HCT116 (cell line): ENCODE data around the gene NEURL4.

Experiments used
- CBX3 ChIP-seq: IDR thresholded peaks from 2 replicates; pipeline ENCODE4 v1.6.1; 2012; ENCODE audit warnings: low read depth
- CEBPB ChIP-seq: IDR thresholded peaks from 2 replicates; pipeline ENCODE4 v1.6.1; 2012; ENCODE audit warnings: low read depth
- EZH2 ChIP-seq: fragments of 200-600 bp; sonication (generic); IDR thresholded peaks from 2 replicates; pipeline ENCODE4 v1.6.1; 2017; ENCODE audit warnings: antibody characterized with exemption, mixed run types
- EZH2phosphoT487 ChIP-seq: fragments of 200-600 bp; IDR thresholded peaks from 2 replicates; pipeline ENCODE4 v1.6.1; 2018; ENCODE audit warnings: antibody characterized with exemption, borderline replicate concordance
- FOSL1 ChIP-seq: IDR thresholded peaks from 2 replicates; pipeline ENCODE4 v1.6.1; 2012; ENCODE audit warnings: low read depth
- JUND ChIP-seq: IDR thresholded peaks from 2 replicates; pipeline ENCODE4 v1.6.1; 2012
- POLR2A ChIP-seq: IDR thresholded peaks from 2 replicates; pipeline ENCODE4 v1.7.0; 2011; ENCODE audit warnings: borderline replicate concordance; ENCODE audit not compliant: insufficient read depth, insufficient read length; ENCODE audit errors: extremely low read depth
- POLR2AphosphoS5 ChIP-seq: IDR thresholded peaks from 2 replicates; pipeline ENCODE4 v1.6.1; 2011; ENCODE audit warnings: mild to moderate bottlenecking, low read depth, low read length, moderate library complexity
- RAD21 ChIP-seq: IDR thresholded peaks from 2 replicates; pipeline ENCODE4 v1.6.1; 2012; ENCODE audit warnings: low read depth, mild to moderate bottlenecking
- TF ChIP-seq, protein P1 (sequence below), 3 experiments: fragments of 200-600 bp in 1 of 3; sonication (generic) in 1 of 3; IDR thresholded peaks in 2 of 3; conservative IDR thresholded peaks in 1 of 3; 2 replicates each; pipeline ENCODE4 v1.5.1; 2012 to 2017; ENCODE audit warnings: low read depth in 2 of 3, low read length in 2 of 3, antibody characterized with exemption in 1 of 3, borderline replicate concordance in 1 of 3, control low read depth in 1 of 3, mild to moderate bottlenecking in 1 of 3, mixed read lengths in 1 of 3, mixed run types in 1 of 3, moderate library complexity in 1 of 3; ENCODE audit not compliant: insufficient read depth in 1 of 3
- TF ChIP-seq, protein P2 (sequence below): IDR thresholded peaks from 2 replicates; pipeline ENCODE4 v1.6.1; 2011; ENCODE audit warnings: mild to moderate bottlenecking, low read length, moderate library complexity; ENCODE audit not compliant: insufficient replicate concordance; ENCODE audit errors: extremely low read depth
- TF ChIP-seq, protein P3 (sequence below): IDR thresholded peaks from 2 replicates; pipeline ENCODE4 v1.6.1; 2012; ENCODE audit warnings: low read depth

DNA sequence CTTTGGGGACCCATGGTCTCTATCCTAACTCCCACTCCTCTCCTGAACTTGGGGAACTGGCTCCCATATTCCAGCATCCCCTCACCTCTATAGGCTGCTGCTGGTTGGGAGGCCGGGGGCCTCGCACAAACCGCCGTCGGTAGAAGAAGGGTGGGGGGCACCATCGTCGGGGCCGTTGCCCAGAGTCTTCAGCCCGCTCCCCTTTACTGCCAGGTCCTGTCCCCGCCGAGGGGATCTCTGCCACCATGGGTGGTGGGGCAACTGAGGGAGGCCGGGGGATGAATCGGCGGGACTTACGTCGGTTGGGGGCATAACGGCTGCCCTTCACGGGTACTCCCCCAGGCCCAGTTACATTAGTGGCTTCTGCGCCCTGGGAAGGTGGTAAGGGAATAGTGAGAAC lies 39.0 kb downstream of the NEURL4 start:
- TF ChIP-seq, protein P1, sequence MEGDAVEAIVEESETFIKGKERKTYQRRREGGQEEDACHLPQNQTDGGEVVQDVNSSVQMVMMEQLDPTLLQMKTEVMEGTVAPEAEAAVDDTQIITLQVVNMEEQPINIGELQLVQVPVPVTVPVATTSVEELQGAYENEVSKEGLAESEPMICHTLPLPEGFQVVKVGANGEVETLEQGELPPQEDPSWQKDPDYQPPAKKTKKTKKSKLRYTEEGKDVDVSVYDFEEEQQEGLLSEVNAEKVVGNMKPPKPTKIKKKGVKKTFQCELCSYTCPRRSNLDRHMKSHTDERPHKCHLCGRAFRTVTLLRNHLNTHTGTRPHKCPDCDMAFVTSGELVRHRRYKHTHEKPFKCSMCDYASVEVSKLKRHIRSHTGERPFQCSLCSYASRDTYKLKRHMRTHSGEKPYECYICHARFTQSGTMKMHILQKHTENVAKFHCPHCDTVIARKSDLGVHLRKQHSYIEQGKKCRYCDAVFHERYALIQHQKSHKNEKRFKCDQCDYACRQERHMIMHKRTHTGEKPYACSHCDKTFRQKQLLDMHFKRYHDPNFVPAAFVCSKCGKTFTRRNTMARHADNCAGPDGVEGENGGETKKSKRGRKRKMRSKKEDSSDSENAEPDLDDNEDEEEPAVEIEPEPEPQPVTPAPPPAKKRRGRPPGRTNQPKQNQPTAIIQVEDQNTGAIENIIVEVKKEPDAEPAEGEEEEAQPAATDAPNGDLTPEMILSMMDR (IDR thresholded peaks at IDR 0.05 in 2 of 3, conservative IDR thresholded peaks at IDR 0.05 in 1 of 3; ENCODE audit: borderline replicate concordance in 1 of 3, insufficient read depth in 1 of 3, low read depth in 2 of 3, low read length in 2 of 3) = no peak
- no peak for TF ChIP-seq JUND
- TF ChIP-seq POLR2A = no peak
- TF ChIP-seq FOSL1 = no peak
- TF ChIP-seq, protein P2, sequence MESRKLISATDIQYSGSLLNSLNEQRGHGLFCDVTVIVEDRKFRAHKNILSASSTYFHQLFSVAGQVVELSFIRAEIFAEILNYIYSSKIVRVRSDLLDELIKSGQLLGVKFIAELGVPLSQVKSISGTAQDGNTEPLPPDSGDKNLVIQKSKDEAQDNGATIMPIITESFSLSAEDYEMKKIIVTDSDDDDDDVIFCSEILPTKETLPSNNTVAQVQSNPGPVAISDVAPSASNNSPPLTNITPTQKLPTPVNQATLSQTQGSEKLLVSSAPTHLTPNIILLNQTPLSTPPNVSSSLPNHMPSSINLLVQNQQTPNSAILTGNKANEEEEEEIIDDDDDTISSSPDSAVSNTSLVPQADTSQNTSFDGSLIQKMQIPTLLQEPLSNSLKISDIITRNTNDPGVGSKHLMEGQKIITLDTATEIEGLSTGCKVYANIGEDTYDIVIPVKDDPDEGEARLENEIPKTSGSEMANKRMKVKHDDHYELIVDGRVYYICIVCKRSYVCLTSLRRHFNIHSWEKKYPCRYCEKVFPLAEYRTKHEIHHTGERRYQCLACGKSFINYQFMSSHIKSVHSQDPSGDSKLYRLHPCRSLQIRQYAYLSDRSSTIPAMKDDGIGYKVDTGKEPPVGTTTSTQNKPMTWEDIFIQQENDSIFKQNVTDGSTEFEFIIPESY = no peak
- TF ChIP-seq EZH2 = no peak
- no peak for TF ChIP-seq CBX3
- no peak for TF ChIP-seq POLR2AphosphoS5
- no peak for TF ChIP-seq CEBPB
- TF ChIP-seq EZH2phosphoT487 = no peak
- TF ChIP-seq, protein P3, sequence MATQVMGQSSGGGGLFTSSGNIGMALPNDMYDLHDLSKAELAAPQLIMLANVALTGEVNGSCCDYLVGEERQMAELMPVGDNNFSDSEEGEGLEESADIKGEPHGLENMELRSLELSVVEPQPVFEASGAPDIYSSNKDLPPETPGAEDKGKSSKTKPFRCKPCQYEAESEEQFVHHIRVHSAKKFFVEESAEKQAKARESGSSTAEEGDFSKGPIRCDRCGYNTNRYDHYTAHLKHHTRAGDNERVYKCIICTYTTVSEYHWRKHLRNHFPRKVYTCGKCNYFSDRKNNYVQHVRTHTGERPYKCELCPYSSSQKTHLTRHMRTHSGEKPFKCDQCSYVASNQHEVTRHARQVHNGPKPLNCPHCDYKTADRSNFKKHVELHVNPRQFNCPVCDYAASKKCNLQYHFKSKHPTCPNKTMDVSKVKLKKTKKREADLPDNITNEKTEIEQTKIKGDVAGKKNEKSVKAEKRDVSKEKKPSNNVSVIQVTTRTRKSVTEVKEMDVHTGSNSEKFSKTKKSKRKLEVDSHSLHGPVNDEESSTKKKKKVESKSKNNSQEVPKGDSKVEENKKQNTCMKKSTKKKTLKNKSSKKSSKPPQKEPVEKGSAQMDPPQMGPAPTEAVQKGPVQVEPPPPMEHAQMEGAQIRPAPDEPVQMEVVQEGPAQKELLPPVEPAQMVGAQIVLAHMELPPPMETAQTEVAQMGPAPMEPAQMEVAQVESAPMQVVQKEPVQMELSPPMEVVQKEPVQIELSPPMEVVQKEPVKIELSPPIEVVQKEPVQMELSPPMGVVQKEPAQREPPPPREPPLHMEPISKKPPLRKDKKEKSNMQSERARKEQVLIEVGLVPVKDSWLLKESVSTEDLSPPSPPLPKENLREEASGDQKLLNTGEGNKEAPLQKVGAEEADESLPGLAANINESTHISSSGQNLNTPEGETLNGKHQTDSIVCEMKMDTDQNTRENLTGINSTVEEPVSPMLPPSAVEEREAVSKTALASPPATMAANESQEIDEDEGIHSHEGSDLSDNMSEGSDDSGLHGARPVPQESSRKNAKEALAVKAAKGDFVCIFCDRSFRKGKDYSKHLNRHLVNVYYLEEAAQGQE = no peak
- no peak for TF ChIP-seq RAD21
